CD4-positive, alpha-beta T cell (primary cell): ENCODE measurements around the gene IFNA17. TPM values are rescaled to one million over a fixed set of nuclear protein-coding genes. Genes with fewer than 3 reads are reported as not detected.
A peak's percentile ranks its signal among the peaks of the same experiment; 100 is the strongest.

ENCODE experiments used
- ATAC-seq: fragments of 200-7000 bp; cut with Tn5 transposase; one replicate; pipeline ENCODE4 v1.10.0; 2022; ENCODE audit warnings: mild to moderate bottlenecking; ENCODE audit not compliant: poor library complexity
- CTCF ChIA-PET: fragments of 350-600 bp; sonication (Branson Sonifier 250); formaldehyde crosslinking; loops from one replicate; lab custom pipeline; 2021; ENCODE audit warnings: antibody characterized with exemption, inconsistent platforms; lab: Charles Lee
- POLR2A ChIA-PET: fragments of 350-600 bp; sonication (Branson Sonifier 250); formaldehyde crosslinking; loops from one replicate; lab custom pipeline; 2021; ENCODE audit warnings: antibody characterized with exemption, inconsistent platforms; lab: Charles Lee
- DNase-seq, 14 experiments: peaks; one replicate each; pipeline ENCODE4 v3.0.0-alpha.2; 2013 to 2020; ENCODE audit warnings: mixed read lengths in 2 of 14
- H3K27ac ChIP-seq, 2 donors: one replicate each; pipeline versions ENCODE4 v1.5.1 to v1.7.0; 2013; ENCODE audit warnings: low read length in 2 of 2, low read depth in 1 of 2, mild to moderate bottlenecking in 1 of 2
- H3K27me3 ChIP-seq, 2 experiments: 1 replicate in 1 of 2; 2 replicates in 1 of 2; pipeline versions ENCODE4 v1.6.1 to v1.7.0; 2013; ENCODE audit warnings: low read length in 2 of 2, control low read depth in 1 of 2, mild to moderate bottlenecking in 1 of 2, moderate library complexity in 1 of 2; ENCODE audit not compliant: insufficient read depth in 2 of 2, control insufficient read depth in 1 of 2
- H3K36me3 ChIP-seq: one replicate; pipeline ENCODE4 v1.6.1; 2013; ENCODE audit warnings: low read length, control low read depth; ENCODE audit not compliant: insufficient read depth
- H3K4me1 ChIP-seq: one replicate; pipeline ENCODE4 v1.6.1; 2013; ENCODE audit warnings: low read length, control low read depth; ENCODE audit not compliant: insufficient read depth
- H3K4me3 ChIP-seq: one replicate; pipeline ENCODE4 v1.5.1; 2013; ENCODE audit warnings: mild to moderate bottlenecking, low read length, moderate library complexity
- H3K9me3 ChIP-seq, 2 experiments: 1 replicate in 1 of 2; 2 replicates in 1 of 2; pipeline versions ENCODE4 v1.6.1 to v1.7.0; 2013; ENCODE audit warnings: low read length in 2 of 2, mild to moderate bottlenecking in 2 of 2, control low read depth in 1 of 2, moderate library complexity in 1 of 2; ENCODE audit not compliant: control insufficient read depth in 1 of 2, insufficient read depth in 1 of 2
- H3K27ac Mint-ChIP-seq: one replicate; pipeline ENCODE4 v1.8.0; 2020; ENCODE audit warnings: mixed read lengths
- H3K27me3 Mint-ChIP-seq: one replicate; pipeline ENCODE4 v1.8.0; 2021; ENCODE audit warnings: mixed read lengths
- H3K36me3 Mint-ChIP-seq: one replicate; pipeline ENCODE4 v1.8.0; 2021; ENCODE audit warnings: low read depth, mixed read lengths
- H3K4me1 Mint-ChIP-seq: one replicate; pipeline ENCODE4 v1.8.0; 2021; ENCODE audit warnings: low read depth, mixed read lengths
- H3K4me3 Mint-ChIP-seq: one replicate; pipeline ENCODE4 v1.8.0; 2020; ENCODE audit warnings: mild to moderate bottlenecking, mixed read lengths
- H3K9me3 Mint-ChIP-seq: one replicate; pipeline ENCODE4 v1.8.0; 2020; ENCODE audit warnings: mixed read lengths
- intact Hi-C, 2 experiments: fragments of 100-400 bp; cut with DNase I in 1 of 2; cut with micrococcal nuclease in 1 of 2; formaldehyde crosslinking; loops; one replicate each; pipeline versions ENCODE4 v1.15.1 to v1.9.0; 2023 to 2025; cut with DNase I, micrococcal nuclease
- total RNA-seq, 174 experiments: library from RNA in 2 of 174; stranded (reverse) in 2 of 174; gene quantifications; one replicate each; pipeline ENCODE4 v1.2.3 and lab custom pipeline; 2021 to 2026
- TF ChIP-seq, protein P1 (sequence below): fragments of 200-600 bp; IDR thresholded peaks from one replicate; pipeline ENCODE4 v1.8.0; 2022; ENCODE audit warnings: antibody characterized with exemption, mild to moderate bottlenecking

The IFNA17 gene
- total RNA-seq, 2 experiments from 2014 or later = not detected

DNA sequence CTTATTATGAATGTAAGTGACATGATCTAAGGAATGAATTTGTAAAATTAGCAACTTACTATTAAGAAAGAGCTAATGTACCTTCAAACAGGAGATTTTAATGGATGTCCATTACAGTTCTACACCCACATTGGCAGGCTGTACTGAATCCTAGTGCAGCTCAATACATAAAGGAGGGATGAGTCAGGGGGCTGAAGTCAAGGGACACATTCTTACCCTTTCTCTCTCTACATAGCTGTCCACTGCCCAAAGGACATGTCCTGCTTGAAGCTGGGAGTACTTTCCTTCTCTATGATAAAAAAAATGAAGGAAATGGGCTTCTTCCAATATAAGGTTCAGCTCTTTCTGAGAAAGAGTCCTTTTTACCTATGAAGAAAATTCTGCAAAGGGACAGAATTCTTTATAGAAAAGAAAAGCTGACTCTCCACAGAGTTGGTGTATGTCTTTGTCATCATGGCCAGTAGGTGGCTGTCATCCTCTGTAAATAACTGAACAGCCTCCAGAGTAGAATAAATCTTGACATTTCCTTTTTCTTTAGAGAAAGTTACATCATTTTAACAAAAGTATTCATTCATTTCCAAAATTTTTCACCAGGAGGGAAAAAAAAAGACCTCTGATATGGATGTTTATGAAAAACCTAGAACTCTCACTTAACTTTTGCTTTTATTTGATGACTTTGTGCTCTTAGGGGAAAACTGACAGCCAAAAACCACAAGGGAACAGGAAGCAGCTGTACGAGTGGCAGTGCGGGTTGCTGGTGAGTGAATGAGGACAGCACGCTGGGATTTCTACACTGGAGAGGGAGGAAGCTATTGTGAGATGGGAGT is 24.9 kb upstream of the IFNA17 start:
- no peak overlapping the region for H3K27ac ChIP-seq
- no peaks in the 10 kb centered on the region for H3K9me3 ChIP-seq
- H3K4me3 ChIP-seq = no peak overlapping the region
- TF ChIP-seq, protein P1, sequence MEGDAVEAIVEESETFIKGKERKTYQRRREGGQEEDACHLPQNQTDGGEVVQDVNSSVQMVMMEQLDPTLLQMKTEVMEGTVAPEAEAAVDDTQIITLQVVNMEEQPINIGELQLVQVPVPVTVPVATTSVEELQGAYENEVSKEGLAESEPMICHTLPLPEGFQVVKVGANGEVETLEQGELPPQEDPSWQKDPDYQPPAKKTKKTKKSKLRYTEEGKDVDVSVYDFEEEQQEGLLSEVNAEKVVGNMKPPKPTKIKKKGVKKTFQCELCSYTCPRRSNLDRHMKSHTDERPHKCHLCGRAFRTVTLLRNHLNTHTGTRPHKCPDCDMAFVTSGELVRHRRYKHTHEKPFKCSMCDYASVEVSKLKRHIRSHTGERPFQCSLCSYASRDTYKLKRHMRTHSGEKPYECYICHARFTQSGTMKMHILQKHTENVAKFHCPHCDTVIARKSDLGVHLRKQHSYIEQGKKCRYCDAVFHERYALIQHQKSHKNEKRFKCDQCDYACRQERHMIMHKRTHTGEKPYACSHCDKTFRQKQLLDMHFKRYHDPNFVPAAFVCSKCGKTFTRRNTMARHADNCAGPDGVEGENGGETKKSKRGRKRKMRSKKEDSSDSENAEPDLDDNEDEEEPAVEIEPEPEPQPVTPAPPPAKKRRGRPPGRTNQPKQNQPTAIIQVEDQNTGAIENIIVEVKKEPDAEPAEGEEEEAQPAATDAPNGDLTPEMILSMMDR = peak; percentile 44
- DNase-seq (peak in 3 of 14 experiments; percentile 31 to 56 (median 46)), ATAC-seq (peak; percentile 63)
- no peak overlapping the region for H3K4me3 Mint-ChIP-seq
- H3K27me3 ChIP-seq = peaks cover 0 to 4% of the 10 kb centered on the region in 2 experiments
- no peak overlapping the region for H3K27ac Mint-ChIP-seq
- intact Hi-C loops = no loop called here
- no peaks in the 10 kb centered on the region for H3K9me3 Mint-ChIP-seq
- no peaks in the 10 kb centered on the region for H3K27me3 Mint-ChIP-seq
- no peaks in the 10 kb centered on the region for H3K36me3 ChIP-seq
- POLR2A ChIA-PET = interaction anchor here (0.7 kb wide), 1 partner anchor 119 kb away, joined by 3 read pairs; no protein-coding TSS in a partner anchor
- H3K4me1 Mint-ChIP-seq = peaks cover 5% of the 10 kb centered on the region
- CTCF ChIA-PET = interaction anchor here (0.9 to 1.6 kb wide), 3 partner anchors 10 to 73 kb away, joined by 3 to 4 read pairs (median 3); no protein-coding TSS in a partner anchor
- no peaks in the 10 kb centered on the region for H3K36me3 Mint-ChIP-seq
- peaks cover 3% of the 10 kb centered on the region for H3K4me1 ChIP-seq

DNA sequence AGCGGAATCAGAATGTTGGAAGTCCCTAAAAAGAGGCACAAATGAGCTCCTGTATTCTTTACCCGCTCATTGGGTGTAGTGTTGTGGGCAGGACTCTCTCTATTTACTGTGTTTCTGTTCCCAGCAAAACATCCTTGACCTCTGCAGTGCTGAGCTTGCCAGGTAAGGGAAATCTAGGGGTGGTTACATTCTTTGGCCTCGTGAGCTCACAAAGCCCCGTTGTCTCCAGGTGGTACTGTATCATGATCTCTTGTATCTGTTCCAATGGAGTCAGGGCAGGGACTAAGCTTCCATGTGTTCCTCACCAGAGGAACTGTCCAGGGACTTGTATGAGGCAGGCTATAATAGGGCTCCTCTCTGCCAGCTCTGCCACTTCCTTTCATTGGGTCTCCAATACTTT is 23.6 kb upstream of the IFNA17 start:
- no peak overlapping the region for H3K27ac Mint-ChIP-seq

DNA sequence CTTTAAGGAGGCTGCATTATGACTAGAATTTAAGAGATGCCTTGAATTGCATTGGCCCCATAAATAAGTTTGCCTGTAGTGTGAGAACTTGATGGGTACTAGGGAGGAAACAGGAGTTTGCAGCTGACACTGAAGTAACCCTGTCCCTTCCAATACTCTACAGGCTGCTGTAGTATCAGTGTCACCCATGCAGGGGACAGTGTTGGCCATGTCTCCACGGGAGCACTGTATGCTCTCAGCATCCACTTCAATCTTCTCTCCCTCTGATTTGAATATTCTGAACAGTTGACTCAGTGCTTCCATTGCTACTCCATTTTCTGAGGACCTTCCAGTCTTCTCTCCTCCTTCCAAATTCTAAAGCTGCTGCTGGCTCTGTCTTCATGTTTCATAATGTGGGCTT is 23.2 kb upstream of the IFNA17 start:
- no peak for ATAC-seq

More for the DNA sequence above, 23.6 kb upstream of the IFNA17 start:
- Histone ChIP-seq H3K36me3 (no peaks in the 10 kb centered on the region), H3K27me3 (peaks cover 0 to 4% of the 10 kb centered on the region in 2 experiments), H3K27ac (no peak overlapping the region), H3K4me1 (peaks cover 3% of the 10 kb centered on the region), H3K4me3 (no peak overlapping the region), H3K9me3 (no peaks in the 10 kb centered on the region)
- CTCF ChIA-PET = interaction anchor here (1.6 kb wide), 1 partner anchor 17 kb away, joined by 3 read pairs; no protein-coding TSS in a partner anchor
- ATAC-seq (no peak), DNase-seq (no peak)
- Mint-ChIP-seq H3K27me3 (no peaks in the 10 kb centered on the region), H3K36me3 (no peaks in the 10 kb centered on the region), H3K4me1 (peaks cover 5% of the 10 kb centered on the region), H3K4me3 (no peak overlapping the region), H3K9me3 (no peaks in the 10 kb centered on the region)
- intact Hi-C loops = no loop called here
- TF ChIP-seq, protein P1 = no peak
- POLR2A ChIA-PET = no interaction called here

More for the DNA sequence above, 23.2 kb upstream of the IFNA17 start:
- Mint-ChIP-seq H3K36me3 (no peaks in the 10 kb centered on the region), H3K9me3 (no peaks in the 10 kb centered on the region), H3K4me3 (no peak overlapping the region), H3K4me1 (peaks cover 5% of the 10 kb centered on the region), H3K27me3 (no peaks in the 10 kb centered on the region), H3K27ac (no peak overlapping the region)
- TF ChIP-seq, protein P1 = no peak
- POLR2A ChIA-PET = no interaction called here
- Histone ChIP-seq H3K36me3 (no peaks in the 10 kb centered on the region), H3K4me3 (no peak overlapping the region), H3K27ac (no peak overlapping the region), H3K4me1 (peaks cover 3% of the 10 kb centered on the region), H3K9me3 (no peaks in the 10 kb centered on the region), H3K27me3 (peaks cover 0 to 4% of the 10 kb centered on the region in 2 experiments)
- DNase-seq = no peak
- CTCF ChIA-PET = no interaction called here
- intact Hi-C loops = no loop called here
